Measurements from ENCODE around the gene KCNMA1. TPM values are rescaled to one million over a fixed set of nuclear protein-coding genes. Genes with fewer than 3 reads are reported as not detected.

The KCNMA1 gene
- total RNA-seq, 1 experiment from 2014 or later, result 0.49 TPM

- no TSS peak for BruUV-seq (replicated peaks)
- ATAC-seq, result no peak
- peaks cover 46% of the 10 kb centered on the region for H3K27me3 ChIP-seq (ENCODE audit: insufficient read depth, low read length)
- POLR2A ChIA-PET, result no interaction called here
- no peak overlapping the region for H3K4me2 ChIP-seq (ENCODE audit: low read length)
- H3K79me2 ChIP-seq (ENCODE audit: insufficient read depth, low read length), result no peaks in the 10 kb centered on the region
- H3K9me3 ChIP-seq (ENCODE audit: control insufficient read depth in 1 of 2, insufficient read depth in 1 of 2, low read depth in 1 of 2, low read length in 2 of 2), result no peaks in the 10 kb centered on the region
- H3K9ac ChIP-seq (ENCODE audit: low read length), result no peak overlapping the region
- CTCF ChIA-PET, result no interaction called here
- H3K4me3 ChIP-seq (replicated peaks in 1 of 2; ENCODE audit: low read depth in 1 of 2, low read length in 2 of 2), result no peak overlapping the region
- H3K4me1 ChIP-seq (ENCODE audit: control insufficient read depth in 1 of 2, insufficient read depth in 2 of 2, low read length in 2 of 2), result no peaks in the 10 kb centered on the region
- no peak overlapping the region for H2AFZ ChIP-seq (ENCODE audit: low read depth, low read length, poor library complexity, severe bottlenecking)
- TF ChIP-seq YY1 (IDR thresholded peaks at IDR 0.05; ENCODE audit: extremely low read depth, insufficient replicate concordance, low read depth, low read length) (no peak), RAD21 (IDR thresholded peaks at IDR 0.05; ENCODE audit: low read depth) (no peak), FOSL1 (IDR thresholded peaks at IDR 0.05; ENCODE audit: low read depth) (no peak), SIN3A (IDR thresholded peaks at IDR 0.05; ENCODE audit: low read depth) (no peak), POLR2A (IDR thresholded peaks at IDR 0.05; ENCODE audit: borderline replicate concordance, extremely low read depth, insufficient read depth, insufficient read length) (no peak), SRF (IDR thresholded peaks at IDR 0.05; ENCODE audit: low read depth) (no peak), CEBPB (IDR thresholded peaks at IDR 0.05; ENCODE audit: low read depth) (no peak), CBX3 (IDR thresholded peaks at IDR 0.05; ENCODE audit: low read depth) (no peak), ZFX (IDR thresholded peaks at IDR 0.05) (no peak), ELF1 (IDR thresholded peaks at IDR 0.05; ENCODE audit: borderline replicate concordance, low read depth) (no peak), TCF7L2 (IDR thresholded peaks at IDR 0.05; ENCODE audit: borderline replicate concordance, extremely low read depth, insufficient read depth, insufficient read length) (no peak), EGR1 (IDR thresholded peaks at IDR 0.05; ENCODE audit: low read depth) (no peak), ZNF274 (IDR thresholded peaks at IDR 0.05; ENCODE audit: low read depth, low read length) (no peak), EZH2 (IDR thresholded peaks at IDR 0.05) (no peak)
- TF ChIP-seq, protein P1, sequence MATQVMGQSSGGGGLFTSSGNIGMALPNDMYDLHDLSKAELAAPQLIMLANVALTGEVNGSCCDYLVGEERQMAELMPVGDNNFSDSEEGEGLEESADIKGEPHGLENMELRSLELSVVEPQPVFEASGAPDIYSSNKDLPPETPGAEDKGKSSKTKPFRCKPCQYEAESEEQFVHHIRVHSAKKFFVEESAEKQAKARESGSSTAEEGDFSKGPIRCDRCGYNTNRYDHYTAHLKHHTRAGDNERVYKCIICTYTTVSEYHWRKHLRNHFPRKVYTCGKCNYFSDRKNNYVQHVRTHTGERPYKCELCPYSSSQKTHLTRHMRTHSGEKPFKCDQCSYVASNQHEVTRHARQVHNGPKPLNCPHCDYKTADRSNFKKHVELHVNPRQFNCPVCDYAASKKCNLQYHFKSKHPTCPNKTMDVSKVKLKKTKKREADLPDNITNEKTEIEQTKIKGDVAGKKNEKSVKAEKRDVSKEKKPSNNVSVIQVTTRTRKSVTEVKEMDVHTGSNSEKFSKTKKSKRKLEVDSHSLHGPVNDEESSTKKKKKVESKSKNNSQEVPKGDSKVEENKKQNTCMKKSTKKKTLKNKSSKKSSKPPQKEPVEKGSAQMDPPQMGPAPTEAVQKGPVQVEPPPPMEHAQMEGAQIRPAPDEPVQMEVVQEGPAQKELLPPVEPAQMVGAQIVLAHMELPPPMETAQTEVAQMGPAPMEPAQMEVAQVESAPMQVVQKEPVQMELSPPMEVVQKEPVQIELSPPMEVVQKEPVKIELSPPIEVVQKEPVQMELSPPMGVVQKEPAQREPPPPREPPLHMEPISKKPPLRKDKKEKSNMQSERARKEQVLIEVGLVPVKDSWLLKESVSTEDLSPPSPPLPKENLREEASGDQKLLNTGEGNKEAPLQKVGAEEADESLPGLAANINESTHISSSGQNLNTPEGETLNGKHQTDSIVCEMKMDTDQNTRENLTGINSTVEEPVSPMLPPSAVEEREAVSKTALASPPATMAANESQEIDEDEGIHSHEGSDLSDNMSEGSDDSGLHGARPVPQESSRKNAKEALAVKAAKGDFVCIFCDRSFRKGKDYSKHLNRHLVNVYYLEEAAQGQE (IDR thresholded peaks at IDR 0.05; ENCODE audit: low read depth), result no peak
- TF ChIP-seq, protein P2, sequence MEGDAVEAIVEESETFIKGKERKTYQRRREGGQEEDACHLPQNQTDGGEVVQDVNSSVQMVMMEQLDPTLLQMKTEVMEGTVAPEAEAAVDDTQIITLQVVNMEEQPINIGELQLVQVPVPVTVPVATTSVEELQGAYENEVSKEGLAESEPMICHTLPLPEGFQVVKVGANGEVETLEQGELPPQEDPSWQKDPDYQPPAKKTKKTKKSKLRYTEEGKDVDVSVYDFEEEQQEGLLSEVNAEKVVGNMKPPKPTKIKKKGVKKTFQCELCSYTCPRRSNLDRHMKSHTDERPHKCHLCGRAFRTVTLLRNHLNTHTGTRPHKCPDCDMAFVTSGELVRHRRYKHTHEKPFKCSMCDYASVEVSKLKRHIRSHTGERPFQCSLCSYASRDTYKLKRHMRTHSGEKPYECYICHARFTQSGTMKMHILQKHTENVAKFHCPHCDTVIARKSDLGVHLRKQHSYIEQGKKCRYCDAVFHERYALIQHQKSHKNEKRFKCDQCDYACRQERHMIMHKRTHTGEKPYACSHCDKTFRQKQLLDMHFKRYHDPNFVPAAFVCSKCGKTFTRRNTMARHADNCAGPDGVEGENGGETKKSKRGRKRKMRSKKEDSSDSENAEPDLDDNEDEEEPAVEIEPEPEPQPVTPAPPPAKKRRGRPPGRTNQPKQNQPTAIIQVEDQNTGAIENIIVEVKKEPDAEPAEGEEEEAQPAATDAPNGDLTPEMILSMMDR (IDR thresholded peaks at IDR 0.05 in 2 of 3, conservative IDR thresholded peaks at IDR 0.05 in 1 of 3; ENCODE audit: borderline replicate concordance in 1 of 3, insufficient read depth in 1 of 3, low read depth in 2 of 3, low read length in 2 of 3), result no peak
- TF ChIP-seq, protein P3, sequence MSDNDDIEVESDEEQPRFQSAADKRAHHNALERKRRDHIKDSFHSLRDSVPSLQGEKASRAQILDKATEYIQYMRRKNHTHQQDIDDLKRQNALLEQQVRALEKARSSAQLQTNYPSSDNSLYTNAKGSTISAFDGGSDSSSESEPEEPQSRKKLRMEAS (IDR thresholded peaks at IDR 0.05), result no peak
- H3K9me2 ChIP-seq (ENCODE audit: insufficient read depth), result no peaks in the 10 kb centered on the region
- no peak overlapping the region for H3K27ac ChIP-seq (ENCODE audit: low read depth, low read length)
- intact Hi-C loops (cut with micrococcal nuclease), result no loop called here
- no peak for DNase-seq (ENCODE audit: low read depth, low spot score)
- no peaks in the 10 kb centered on the region for H4K20me1 ChIP-seq (ENCODE audit: insufficient read depth)
- RAD21 ChIA-PET (ENCODE audit: low non-redundant PET in 1 of 2, low total read pairs in 2 of 2, uncharacterized antibody in 2 of 2, unreplicated experiment in 2 of 2), result no interaction called here
- H3K36me3 ChIP-seq (ENCODE audit: control insufficient read depth in 1 of 2, insufficient read depth in 2 of 2, low read length in 2 of 2), result no peaks in the 10 kb centered on the region
These were observed 557.9 kb downstream of the KCNMA1 start for GRCh38 chr10:77079592-77080300.

All from HCT116 (cell line).